Fibroblast of skin of abdomen (primary cell): ENCODE data around the gene SUSD6. TPM values are rescaled to one million over a fixed set of nuclear protein-coding genes. Genes with fewer than 3 reads are reported as not detected.

ENCODE experiments used
- DNase-seq: peaks from one replicate; pipeline ENCODE4 v3.0.0-alpha.2; 2013
- polyA plus RNA-seq, 2 experiments: library from polyadenylated mRNA; unstranded; fragments of 120-200 nt; gene quantifications; one replicate each; pipeline ENCODE4 v1.2.1, GENCODE V29; 2013; ENCODE audit not compliant: insufficient read length in 2 of 2

SUSD6 gene
- polyA plus RNA-seq (2013, experiment 1 of 2; ENCODE audit: insufficient read length), result 14.0 TPM
- 13.2 TPM for polyA plus RNA-seq (2013, experiment 2 of 2; ENCODE audit: insufficient read length)

DNA sequence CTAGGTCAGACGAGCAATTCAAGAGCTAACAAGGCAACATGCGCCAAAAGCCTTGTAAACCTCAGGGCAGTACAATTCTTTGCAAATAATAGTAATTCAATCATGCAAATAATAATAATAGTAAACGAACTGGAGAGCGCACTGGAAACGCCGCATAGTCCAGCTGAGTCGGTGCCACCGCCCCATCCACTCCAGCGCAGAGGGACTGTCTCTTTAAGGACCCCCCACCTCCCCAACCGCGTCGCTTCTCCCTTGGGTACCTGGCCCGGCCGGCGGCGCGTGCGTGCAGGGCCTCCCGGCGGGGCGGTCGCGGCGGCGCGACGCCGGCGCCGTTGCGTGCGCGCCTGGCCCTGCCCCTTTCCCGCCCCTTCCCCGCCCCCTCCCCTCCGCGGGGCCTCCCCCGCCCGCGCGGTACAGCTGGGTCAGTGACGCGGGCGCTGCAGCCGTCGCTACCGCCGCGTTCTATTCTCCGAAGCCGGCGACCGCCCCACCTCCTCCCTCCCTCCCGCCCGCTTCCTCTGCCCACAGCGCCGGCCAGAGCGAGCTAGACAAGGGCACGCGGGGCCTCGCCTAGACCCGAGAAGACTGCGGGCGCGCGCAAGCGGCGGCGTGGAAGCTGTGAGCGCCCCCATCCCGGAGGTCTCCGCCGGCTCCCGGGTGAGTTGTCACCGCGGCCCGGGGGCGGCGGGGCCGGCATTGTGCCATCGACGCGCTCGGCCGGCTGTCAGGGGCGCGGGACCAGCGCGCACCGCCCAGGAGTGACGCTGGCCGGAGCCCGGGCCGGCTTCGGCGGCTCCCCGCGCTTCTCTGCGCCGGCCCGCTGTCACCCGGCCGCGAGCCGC lies at the start of gene SUSD6:
Gene SUSD6 (plus strand): TSS at position 425 of the 842 bp plus-strand sequence. CDS start 46,997 bp downstream, outside the sequence.
- peak; percentile 93 for DNase-seq

DNA sequence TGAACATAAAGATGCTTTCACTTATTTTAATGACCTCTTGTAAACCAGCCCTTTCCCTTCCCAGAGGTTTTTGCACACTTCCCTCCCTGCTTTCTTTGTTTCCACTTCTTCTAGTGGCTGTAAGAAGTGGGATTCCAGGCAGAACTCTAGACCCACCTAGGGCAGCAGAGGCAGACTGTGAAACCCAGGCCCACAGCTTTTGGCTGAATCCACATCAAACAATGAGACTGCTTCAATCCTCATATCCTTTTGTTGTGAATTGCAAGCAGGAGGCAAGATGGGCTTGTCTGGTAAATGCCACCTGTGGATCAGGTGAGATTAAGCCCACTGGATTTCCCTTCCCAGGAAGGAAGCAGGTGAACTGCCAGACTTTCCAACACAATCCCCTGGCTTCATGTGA lies 49.5 kb upstream of the SUSD6 start:
- no peak for DNase-seq

DNA sequence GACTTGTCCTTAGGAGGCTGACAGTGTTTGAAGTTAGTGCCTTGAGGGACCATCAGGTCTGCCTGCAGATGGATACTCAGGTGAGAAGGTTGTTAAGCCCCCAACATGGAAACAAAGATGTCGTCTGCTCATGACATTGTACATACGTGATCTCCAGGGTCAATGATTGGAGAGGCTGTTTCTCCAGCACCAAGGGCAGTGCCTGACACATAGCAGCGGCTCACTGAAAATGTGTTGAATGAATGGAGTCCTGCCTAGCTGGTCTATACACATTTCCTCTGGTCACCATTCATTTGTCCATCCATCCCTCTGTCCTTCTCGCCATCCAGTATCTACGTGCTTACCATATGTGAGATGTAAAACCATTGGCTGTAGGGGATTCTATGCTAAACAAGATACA lies 43.8 kb upstream of the SUSD6 start:
- DNase-seq, result no peak

DNA sequence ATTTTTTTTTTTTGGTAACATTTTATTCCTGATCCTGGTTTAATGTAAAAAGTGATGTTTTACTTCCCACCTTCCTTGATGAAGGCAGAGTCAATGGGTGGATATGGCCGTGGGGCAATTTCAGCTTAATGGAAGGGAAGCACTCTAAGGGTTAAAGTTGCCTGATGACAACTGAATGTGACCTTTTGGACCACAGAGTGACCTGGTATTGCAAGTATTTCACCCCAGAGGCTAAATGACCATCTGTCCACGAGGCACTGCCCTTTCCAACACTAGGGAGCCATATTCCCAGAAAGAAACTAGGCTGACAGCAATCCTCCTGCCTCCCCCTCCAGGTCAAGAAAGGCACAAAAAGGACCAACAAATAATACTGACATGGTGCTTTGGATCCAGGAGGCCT lies 41.5 kb upstream of the SUSD6 start:
- no peak for DNase-seq

GRCh38 chr14:69570836-69571330 lies 40.5 kb upstream of the SUSD6 start:
- DNase-seq, result no peak

DNA sequence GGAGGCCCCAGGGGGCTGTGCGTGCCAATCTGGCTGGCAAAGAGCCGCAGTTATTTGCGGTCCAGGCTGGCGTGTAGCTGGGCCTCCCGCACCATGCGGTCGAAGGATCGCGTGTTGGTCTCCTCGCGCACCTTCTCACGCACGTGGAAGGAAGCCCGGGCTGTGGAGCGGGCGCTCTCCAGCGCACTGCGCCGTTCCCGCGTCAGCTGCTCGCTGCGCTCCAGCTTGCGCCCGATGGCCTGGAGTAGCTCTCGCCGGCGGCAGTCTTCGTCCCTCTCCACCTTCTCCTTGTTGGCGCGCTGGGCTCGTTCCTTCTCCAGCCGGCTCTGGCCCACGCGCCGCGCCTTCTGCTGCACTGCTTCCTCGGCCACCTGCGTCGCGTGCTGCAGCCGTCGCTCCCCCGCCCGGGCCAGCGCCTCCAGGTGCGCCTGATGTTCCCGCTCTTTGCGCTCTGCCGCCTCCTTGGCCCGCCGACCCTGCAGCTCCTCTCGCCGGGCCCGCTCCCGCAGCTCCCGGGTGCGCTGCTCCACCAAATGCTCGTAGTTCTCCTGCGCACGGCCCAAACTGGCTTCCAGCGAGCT lies 39.9 kb upstream of the SUSD6 start:
- no peak for DNase-seq

GRCh38 chr14:69572030-69572840 lies 39.2 kb upstream of the SUSD6 start:
- no peak for DNase-seq

DNA sequence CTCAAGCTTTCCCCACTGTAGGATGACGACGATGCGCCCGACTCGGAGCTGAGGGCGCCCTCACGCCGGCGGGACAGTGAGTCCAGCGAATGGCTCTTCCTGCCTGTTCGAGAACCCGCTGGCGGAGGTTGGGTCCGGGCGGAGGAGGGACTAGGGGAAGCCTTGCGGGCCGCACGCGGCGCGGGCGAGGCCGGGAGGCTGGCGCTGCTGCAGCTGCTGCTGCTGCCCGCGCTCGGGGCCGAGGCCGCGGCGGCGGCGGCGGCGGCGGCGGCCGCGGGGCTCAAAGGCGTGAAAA lies 38.6 kb upstream of the SUSD6 start:
- no peak for DNase-seq

DNA sequence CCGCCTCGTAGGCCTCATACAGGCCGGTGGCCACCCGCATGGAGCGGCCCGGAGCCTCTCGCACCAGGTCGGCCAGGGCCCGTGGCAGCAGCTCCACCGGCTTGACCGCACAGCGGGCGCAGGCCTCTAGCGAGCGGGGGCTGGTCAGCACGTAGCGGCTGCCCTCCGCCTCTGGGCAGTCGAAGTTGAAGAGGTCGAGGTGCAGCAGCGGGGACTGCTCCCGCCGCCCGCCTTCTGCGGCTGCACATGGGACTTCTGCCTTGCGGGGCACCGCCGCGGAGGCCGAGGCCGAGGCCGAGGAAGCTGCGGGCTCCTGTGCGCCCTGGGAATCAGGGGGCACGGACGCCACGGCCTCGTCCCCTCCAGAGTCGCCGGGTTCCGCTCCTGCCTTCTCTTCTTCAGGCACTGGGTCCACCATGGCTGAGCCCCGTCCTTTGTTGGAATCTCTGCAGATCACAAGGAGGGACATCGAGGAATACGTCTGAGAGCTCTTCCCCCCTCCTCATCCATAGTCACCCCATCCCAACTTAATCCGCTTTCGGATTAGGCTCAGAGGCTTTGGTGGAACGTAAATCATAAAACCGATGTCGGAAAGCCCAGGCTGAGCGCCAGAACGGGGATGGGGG lies 38.1 kb upstream of the SUSD6 start:
- no peak for DNase-seq

DNA sequence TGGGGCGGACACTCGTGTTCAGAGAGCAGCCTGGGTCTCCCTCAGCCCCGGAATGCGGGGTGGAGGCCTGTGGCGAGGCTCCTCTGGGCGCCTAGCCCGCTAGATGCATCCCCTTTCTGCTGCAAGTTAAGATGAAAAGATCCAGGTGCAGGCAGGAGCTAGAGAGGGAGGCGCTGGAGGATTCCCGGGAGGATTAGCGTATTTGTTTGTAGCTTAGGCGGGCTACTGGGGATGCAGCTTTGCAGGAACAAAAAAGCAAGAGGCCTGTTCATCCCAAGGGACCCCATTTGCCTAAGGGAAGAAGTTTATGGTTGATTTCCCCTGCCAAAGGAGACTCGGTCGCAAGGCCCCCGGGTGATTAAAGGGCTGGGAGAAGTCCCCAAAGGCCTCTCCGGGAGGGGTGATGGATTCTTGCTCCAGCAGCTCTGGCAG lies 37.5 kb upstream of the SUSD6 start:
- DNase-seq, result no peak

- DNase-seq, result no peak
Observed at GRCh38 chr14:69574263-69574953, 37.0 kb upstream of the SUSD6 start, which contains the start of gene CCDC177. CCDC177 (minus strand) TSS chr14:69574871; CDS start chr14:69573622, 1,249 bp downstream.

GRCh38 chr14:69574954-69575295 lies 36.5 kb upstream of the SUSD6 start:
- DNase-seq, result no peak

GRCh38 chr14:69579476-69579875 lies 31.9 kb upstream of the SUSD6 start:
- DNase-seq, result no peak

DNA sequence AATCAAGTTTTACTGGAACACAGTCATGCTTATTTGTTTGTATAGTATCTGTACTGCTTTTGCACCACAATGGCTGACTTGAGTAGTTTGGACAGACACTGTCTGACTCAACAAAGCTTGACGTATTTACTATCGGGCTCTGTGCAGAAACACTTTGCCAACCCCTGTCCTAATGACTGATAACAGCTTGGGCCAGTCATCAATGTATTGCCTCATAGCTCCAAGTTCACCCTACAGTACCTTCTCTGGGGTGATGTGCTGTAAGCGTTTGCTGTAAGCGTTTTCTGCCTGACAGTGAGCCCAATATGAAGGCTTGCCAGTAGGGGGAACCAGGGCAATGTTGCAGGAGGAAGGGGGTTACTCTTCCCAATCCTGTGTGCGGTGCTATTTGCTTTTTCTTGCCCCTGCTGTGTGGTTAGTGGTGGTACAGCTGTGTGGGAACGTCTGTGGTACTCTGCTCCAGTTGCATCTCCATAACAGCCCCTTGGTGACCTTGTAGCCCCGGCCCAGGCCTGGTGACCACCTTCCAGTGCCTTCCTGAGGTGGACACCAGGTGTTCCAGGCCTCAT lies 31.3 kb upstream of the SUSD6 start:
- peak; percentile 82 for DNase-seq

DNA sequence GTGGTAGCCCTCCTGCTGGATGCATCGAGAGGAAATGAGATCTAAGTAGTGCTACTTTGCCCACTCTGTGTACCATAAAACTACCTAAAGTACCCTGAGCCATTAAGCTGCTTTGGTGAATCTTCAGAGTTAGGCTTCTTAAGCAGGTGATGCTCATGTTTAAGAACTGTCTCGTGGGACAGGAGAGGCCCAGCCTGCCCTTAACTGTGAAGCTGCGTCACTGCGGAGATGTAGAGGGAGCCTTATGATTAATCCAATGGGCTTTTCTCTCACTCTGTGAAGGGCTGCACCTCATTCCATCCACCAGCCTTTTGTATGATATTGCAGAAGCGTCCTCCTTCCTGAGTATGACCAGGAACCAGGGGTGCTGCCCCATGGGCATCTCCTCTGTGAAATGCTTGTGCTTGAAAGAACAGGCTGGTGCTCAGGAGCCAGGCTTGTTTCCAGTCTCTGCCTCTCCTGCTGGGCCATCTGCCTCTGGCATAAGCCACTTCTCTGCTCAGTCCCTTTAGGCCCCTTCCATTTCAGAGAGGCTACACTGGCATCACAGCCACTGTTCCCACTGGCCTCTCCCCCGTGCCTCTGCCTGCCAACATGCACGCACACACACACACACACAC lies 30.0 kb upstream of the SUSD6 start:
- DNase-seq, result no peak

DNA sequence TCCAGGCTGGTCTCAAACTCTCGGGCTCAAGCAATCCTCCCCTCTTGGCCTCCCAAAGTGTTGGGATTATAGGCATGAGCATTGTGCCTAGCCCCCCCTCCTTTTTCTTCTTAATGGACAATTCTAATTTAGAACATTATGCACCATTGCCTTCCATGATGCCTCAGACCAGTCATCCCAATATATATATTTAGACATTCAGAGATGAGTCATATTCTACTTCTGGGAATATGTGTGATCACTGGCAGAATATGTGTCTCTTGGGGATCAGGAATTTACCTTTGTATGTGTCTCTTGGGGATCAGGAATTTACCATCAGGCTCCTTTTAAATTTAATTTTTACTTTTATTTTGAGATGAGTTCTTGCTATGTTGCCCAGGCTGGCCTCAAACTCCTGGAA lies 29.2 kb upstream of the SUSD6 start:
- DNase-seq, result peak; percentile 59

- DNase-seq, result no peak
Observed at GRCh38 chr14:69582829-69583228, 28.6 kb upstream of the SUSD6 start.

DNA sequence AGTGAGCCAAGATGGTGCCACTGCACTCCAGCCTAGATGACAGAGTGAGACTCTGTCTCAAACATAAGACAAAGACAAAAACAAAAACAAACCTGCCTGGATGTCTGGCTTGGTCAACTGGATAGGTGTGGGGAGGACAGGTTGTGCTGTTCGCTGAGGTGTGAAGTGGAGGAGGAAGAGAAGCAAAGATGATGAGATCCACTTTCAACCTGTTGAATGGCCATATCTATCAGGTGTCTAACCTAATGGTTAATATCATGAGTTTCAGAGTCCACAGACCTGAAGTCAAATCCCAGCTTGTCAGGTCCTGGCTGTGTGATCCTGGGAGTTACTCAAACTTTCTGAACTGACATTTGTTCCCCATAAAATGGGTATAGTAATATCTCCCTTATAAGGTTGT lies 27.0 kb upstream of the SUSD6 start:
- no peak for DNase-seq

- DNase-seq, result peak; percentile 59
Observed at GRCh38 chr14:69586404-69586803, 25.0 kb upstream of the SUSD6 start.

GRCh38 chr14:69587389-69587788 lies 24.0 kb upstream of the SUSD6 start:
- no peak for DNase-seq

DNA sequence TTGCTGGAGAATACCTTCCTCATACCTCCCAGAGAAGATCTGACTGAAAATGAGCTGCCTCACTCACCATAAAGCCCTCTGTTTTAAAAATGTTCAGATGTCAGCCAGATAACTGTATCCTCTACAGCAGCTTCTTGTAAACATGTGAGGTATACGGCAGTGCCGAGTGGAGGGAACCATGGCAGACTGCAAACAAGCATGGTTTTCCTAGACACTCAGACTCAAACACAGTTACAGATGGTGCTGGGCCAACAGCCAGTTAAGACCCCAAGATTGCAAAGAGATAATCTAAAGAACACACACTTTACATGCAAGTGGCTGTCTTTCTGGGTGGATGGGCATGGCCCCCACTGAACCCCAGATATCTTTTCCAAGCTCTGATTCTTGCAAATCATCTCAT lies 20.1 kb upstream of the SUSD6 start:
- DNase-seq, result no peak
